HEK293 (cell line): ENCODE measurements around the gene IRS2.

Experiments used
- CTCF ChIA-PET: fragments of 350-600 bp; formaldehyde crosslinking; extraction: SDS; loops from one replicate; lab custom pipeline; 2021; ENCODE audit warnings: antibody characterized with exemption; lab: Yijun Ruan, JAX
- POLR2A ChIA-PET: fragments of 300-600 bp; formaldehyde crosslinking; extraction: SDS; loops from one replicate; lab custom pipeline; 2020; ENCODE audit warnings: antibody characterized with exemption, inconsistent platforms; lab: Yijun Ruan, JAX
- H3K27ac ChIP-seq: fragments of 200-500 bp; sonication (Bioruptor generic); 2 replicates; pipeline ENCODE4 v1.5.1; 2014; ENCODE audit warnings: low read depth, low read length, control low read depth, inconsistent platforms; ENCODE audit errors: extremely low read depth
- H3K36me3 ChIP-seq, 2 experiments: fragments of 200-500 bp in 1 of 2; sonication (Bioruptor generic) in 1 of 2; 1 replicate in 1 of 2; 2 replicates in 1 of 2; pipeline ENCODE4 v1.5.1; 2014 to 2017; ENCODE audit warnings: inconsistent platforms in 2 of 2, low read length in 2 of 2; ENCODE audit not compliant: control insufficient read depth in 2 of 2, insufficient read depth in 1 of 2
- H3K4me1 ChIP-seq: fragments of 200-500 bp; sonication (Bioruptor generic); 2 replicates; pipeline ENCODE4 v1.5.1; 2014; ENCODE audit warnings: mild to moderate bottlenecking, low read length, inconsistent platforms; ENCODE audit not compliant: control insufficient read depth, insufficient read depth
- H3K4me3 ChIP-seq: 2 replicates; pipeline ENCODE4 v1.5.1; 2011; ENCODE audit warnings: low read depth, mild to moderate bottlenecking, control low read depth, low read length, moderate library complexity
- H3K9me3 ChIP-seq: fragments of 200-500 bp; sonication (Bioruptor generic); 2 replicates; pipeline ENCODE4 v1.5.1; 2014; ENCODE audit warnings: low read depth, low read length, inconsistent platforms; ENCODE audit not compliant: control insufficient read depth, insufficient read depth
- MYNN ChIP-seq: fragments of 450-650 bp; formaldehyde crosslinking; IDR thresholded peaks from 2 replicates; pipeline ENCODE4 v1.5.1; 2016; ENCODE audit warnings: missing biosample characterization, missing genetic modification characterization, borderline replicate concordance
- OSR2 ChIP-seq: fragments of 450-650 bp; formaldehyde crosslinking; IDR thresholded peaks from 2 replicates; pipeline ENCODE4 v1.5.1; 2016; ENCODE audit warnings: missing biosample characterization, missing genetic modification characterization
- SP3 ChIP-seq: fragments of 450-650 bp; formaldehyde crosslinking; IDR thresholded peaks from 2 replicates; pipeline ENCODE4 v1.5.1; 2016; ENCODE audit warnings: missing biosample characterization, missing genetic modification characterization
- TSHZ1 ChIP-seq: fragments of 450-650 bp; formaldehyde crosslinking; IDR thresholded peaks from 2 replicates; pipeline ENCODE4 v1.5.1; 2016; ENCODE audit warnings: missing biosample characterization, missing genetic modification characterization, borderline replicate concordance
- ZBTB20 ChIP-seq: fragments of 450-650 bp; formaldehyde crosslinking; IDR thresholded peaks from 2 replicates; pipeline ENCODE4 v1.5.1; 2016; ENCODE audit warnings: missing biosample characterization, missing genetic modification characterization
- ZFP69B ChIP-seq: fragments of 450-650 bp; formaldehyde crosslinking; IDR thresholded peaks from 2 replicates; pipeline ENCODE4 v1.5.1; 2016; ENCODE audit warnings: missing biosample characterization, missing genetic modification characterization
- ZNF138 ChIP-seq: fragments of 450-650 bp; formaldehyde crosslinking; IDR thresholded peaks from 2 replicates; pipeline ENCODE4 v1.5.1; 2016; ENCODE audit warnings: missing biosample characterization, missing genetic modification characterization, borderline replicate concordance
- ZNF146 ChIP-seq: fragments of 450-650 bp; formaldehyde crosslinking; IDR thresholded peaks from 2 replicates; pipeline ENCODE4 v1.5.1; 2016; ENCODE audit warnings: missing biosample characterization, missing genetic modification characterization
- ZNF280D ChIP-seq: fragments of 450-650 bp; formaldehyde crosslinking; IDR thresholded peaks from 2 replicates; pipeline ENCODE4 v1.5.1; 2016; ENCODE audit warnings: missing biosample characterization, missing genetic modification characterization
- ZNF324 ChIP-seq: fragments of 450-650 bp; formaldehyde crosslinking; IDR thresholded peaks from 2 replicates; pipeline ENCODE4 v1.5.1; 2016; ENCODE audit warnings: missing biosample characterization, missing genetic modification characterization
- ZNF350 ChIP-seq: fragments of 450-650 bp; formaldehyde crosslinking; IDR thresholded peaks from 2 replicates; pipeline ENCODE4 v1.5.0; 2017; ENCODE audit warnings: missing biosample characterization, mild to moderate bottlenecking, missing genetic modification characterization
- ZNF394 ChIP-seq: fragments of 450-650 bp; formaldehyde crosslinking; IDR thresholded peaks from 2 replicates; pipeline ENCODE4 v1.5.1; 2016; ENCODE audit warnings: missing biosample characterization, missing genetic modification characterization, mild to moderate bottlenecking, moderate library complexity, borderline replicate concordance
- ZNF416 ChIP-seq: fragments of 450-650 bp; formaldehyde crosslinking; IDR thresholded peaks from 2 replicates; pipeline ENCODE4 v1.5.1; 2016; ENCODE audit warnings: missing biosample characterization, missing genetic modification characterization
- ZNF473 ChIP-seq: fragments of 450-650 bp; formaldehyde crosslinking; IDR thresholded peaks from 2 replicates; pipeline ENCODE4 v1.5.1; 2017; ENCODE audit warnings: missing biosample characterization, missing genetic modification characterization
- ZNF658 ChIP-seq: fragments of 450-650 bp; formaldehyde crosslinking; IDR thresholded peaks from 2 replicates; pipeline ENCODE4; 2016; ENCODE audit warnings: missing biosample characterization, missing genetic modification characterization
- ZSCAN16 ChIP-seq: fragments of 450-650 bp; formaldehyde crosslinking; IDR thresholded peaks from 2 replicates; pipeline ENCODE4 v1.5.1; 2016; ENCODE audit warnings: missing biosample characterization, missing genetic modification characterization
- TF ChIP-seq, protein P1 (sequence below): fragments of 450-650 bp; formaldehyde crosslinking; IDR thresholded peaks from 2 replicates; pipeline ENCODE4 v1.5.1; 2016; ENCODE audit warnings: missing biosample characterization, missing genetic modification characterization
- TF ChIP-seq, protein P2 (sequence below): fragments of 450-650 bp; formaldehyde crosslinking; IDR thresholded peaks from 2 replicates; pipeline ENCODE4 v1.5.1; 2016; ENCODE audit warnings: missing biosample characterization, missing genetic modification characterization

Gene IRS2

DNA sequence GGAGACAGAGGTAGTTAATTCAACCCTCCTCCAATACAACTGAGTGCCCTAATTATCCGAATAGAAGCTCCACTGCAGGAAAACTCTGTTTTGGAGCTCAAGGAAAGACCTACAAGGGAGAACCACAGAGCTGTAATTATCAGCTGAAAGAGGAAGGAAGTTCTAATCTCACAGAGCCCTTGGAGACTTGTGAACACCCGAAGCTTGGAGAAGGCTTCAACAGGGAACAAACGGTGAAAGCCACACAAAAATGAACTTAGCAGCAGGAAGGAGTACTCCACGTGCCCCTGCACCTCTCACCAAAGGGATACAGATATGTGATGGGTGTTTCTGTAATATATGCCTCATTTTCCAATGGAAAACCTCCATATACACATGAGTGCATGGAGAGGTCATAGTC, 61.1 kb downstream of the IRS2 start:
- POLR2A ChIA-PET = interaction anchor here (0.6 kb wide), 1 partner anchor 174 kb away, joined by 5 read pairs; no protein-coding TSS in a partner anchor
- no peak overlapping the region for H3K27ac ChIP-seq
- CTCF ChIA-PET = interaction anchor here (0.7 kb wide), 1 partner anchor 60 kb away, joined by 3 read pairs; no protein-coding TSS in a partner anchor
- no peak overlapping the region for H3K4me3 ChIP-seq
- TF ChIP-seq ZNF658 (tag by site-specific recombination) (no peak), ZNF280D (tag by site-specific recombination) (no peak), MYNN (no peak)
- no peaks in the 10 kb centered on the region for H3K9me3 ChIP-seq
- H3K4me1 ChIP-seq = 0 out of 2 replicates have a peak, but pooled peaks cover 2% of the 10 kb centered on the region
- H3K36me3 ChIP-seq = no peaks in the 10 kb centered on the region

DNA sequence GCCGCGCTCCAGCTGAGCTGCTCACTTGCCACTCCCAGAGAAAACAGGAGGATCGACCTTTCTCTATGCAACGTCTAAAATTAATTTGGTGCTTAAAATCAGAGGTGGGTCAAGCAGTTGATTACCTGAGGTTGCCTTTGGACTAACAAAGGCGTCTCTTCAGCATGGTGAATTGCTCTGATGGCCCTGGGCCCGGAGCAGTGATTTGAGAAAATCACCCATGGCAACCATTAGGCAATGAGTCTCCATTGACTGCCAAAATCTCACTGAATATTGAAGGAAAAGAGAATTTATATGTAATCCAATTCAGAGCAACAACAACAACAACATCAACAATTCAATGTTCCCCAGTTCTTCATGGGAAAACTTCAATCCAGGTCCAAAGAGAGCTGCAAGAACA, 61.8 kb downstream of the IRS2 start:
- POLR2A ChIA-PET = no interaction called here
- TF ChIP-seq, protein P1, sequence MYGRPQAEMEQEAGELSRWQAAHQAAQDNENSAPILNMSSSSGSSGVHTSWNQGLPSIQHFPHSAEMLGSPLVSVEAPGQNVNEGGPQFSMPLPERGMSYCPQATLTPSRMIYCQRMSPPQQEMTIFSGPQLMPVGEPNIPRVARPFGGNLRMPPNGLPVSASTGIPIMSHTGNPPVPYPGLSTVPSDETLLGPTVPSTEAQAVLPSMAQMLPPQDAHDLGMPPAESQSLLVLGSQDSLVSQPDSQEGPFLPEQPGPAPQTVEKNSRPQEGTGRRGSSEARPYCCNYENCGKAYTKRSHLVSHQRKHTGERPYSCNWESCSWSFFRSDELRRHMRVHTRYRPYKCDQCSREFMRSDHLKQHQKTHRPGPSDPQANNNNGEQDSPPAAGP (tag by site-specific recombination) = no peak
- TF ChIP-seq ZNF138 (tag by site-specific recombination) = no peak
- TF ChIP-seq, protein P2, sequence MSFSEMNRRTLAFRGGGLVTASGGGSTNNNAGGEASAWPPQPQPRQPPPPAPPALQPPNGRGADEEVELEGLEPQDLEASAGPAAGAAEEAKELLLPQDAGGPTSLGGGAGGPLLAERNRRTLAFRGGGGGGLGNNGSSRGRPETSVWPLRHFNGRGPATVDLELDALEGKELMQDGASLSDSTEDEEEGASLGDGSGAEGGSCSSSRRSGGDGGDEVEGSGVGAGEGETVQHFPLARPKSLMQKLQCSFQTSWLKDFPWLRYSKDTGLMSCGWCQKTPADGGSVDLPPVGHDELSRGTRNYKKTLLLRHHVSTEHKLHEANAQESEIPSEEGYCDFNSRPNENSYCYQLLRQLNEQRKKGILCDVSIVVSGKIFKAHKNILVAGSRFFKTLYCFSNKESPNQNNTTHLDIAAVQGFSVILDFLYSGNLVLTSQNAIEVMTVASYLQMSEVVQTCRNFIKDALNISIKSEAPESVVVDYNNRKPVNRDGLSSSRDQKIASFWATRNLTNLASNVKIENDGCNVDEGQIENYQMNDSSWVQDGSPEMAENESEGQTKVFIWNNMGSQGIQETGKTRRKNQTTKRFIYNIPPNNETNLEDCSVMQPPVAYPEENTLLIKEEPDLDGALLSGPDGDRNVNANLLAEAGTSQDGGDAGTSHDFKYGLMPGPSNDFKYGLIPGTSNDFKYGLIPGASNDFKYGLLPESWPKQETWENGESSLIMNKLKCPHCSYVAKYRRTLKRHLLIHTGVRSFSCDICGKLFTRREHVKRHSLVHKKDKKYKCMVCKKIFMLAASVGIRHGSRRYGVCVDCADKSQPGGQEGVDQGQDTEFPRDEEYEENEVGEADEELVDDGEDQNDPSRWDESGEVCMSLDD = no peak
- no peak for TF ChIP-seq ZNF324
- TF ChIP-seq ZNF416 = no peak
- no peak for TF ChIP-seq ZFP69B (tag by site-specific recombination)
- TF ChIP-seq TSHZ1 (tag by site-specific recombination) = no peak
- no peak for TF ChIP-seq ZNF350 (tag by site-specific recombination)
- no peak for TF ChIP-seq ZNF394
- TF ChIP-seq ZSCAN16 (tag by site-specific recombination) = no peak
- TF ChIP-seq OSR2 (tag by site-specific recombination) = no peak
- TF ChIP-seq ZNF146 (tag by site-specific recombination) = no peak
- no peak for TF ChIP-seq SP3 (tag by site-specific recombination)
- no peak for TF ChIP-seq ZBTB20 (tag by site-specific recombination)
- TF ChIP-seq ZNF473 (tag by site-specific recombination) = no peak
- 0 out of 2 replicates have a peak, but pooled peaks cover 2% of the 10 kb centered on the region for H3K4me1 ChIP-seq
- H3K27ac ChIP-seq = no peak overlapping the region
- H3K9me3 ChIP-seq = no peaks in the 10 kb centered on the region
- CTCF ChIA-PET = no interaction called here
- H3K4me3 ChIP-seq = no peak overlapping the region
- H3K36me3 ChIP-seq = no peaks in the 10 kb centered on the region
